Fibroblast of skin of back (primary cell): ENCODE measurements around the gene INSRR.

Experiments
- DNase-seq: peaks from one replicate; pipeline ENCODE4 v3.0.0-alpha.2; 2013

INSRR gene

DNA sequence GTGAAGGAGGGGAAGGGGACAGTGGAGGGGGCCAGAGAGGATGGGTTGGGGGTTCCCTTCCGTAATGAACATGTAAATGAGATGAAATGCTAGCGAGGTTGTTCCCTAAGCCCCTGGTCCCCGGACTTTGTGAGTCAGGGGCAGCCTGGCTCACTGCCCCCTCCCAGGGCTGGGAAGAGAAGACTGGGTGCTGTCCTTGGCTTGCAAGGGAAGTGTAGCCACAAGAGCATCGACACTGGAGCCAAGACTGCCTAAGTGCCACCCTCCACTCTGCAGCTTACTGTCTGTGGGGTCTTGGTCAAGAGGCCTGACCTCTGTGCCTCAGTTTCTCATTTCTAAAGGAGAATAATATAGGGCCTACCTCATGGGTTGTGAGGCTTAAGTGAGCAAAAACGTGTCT is 35.1 kb upstream of the INSRR start:
- DNase-seq: peak; percentile 25

DNA sequence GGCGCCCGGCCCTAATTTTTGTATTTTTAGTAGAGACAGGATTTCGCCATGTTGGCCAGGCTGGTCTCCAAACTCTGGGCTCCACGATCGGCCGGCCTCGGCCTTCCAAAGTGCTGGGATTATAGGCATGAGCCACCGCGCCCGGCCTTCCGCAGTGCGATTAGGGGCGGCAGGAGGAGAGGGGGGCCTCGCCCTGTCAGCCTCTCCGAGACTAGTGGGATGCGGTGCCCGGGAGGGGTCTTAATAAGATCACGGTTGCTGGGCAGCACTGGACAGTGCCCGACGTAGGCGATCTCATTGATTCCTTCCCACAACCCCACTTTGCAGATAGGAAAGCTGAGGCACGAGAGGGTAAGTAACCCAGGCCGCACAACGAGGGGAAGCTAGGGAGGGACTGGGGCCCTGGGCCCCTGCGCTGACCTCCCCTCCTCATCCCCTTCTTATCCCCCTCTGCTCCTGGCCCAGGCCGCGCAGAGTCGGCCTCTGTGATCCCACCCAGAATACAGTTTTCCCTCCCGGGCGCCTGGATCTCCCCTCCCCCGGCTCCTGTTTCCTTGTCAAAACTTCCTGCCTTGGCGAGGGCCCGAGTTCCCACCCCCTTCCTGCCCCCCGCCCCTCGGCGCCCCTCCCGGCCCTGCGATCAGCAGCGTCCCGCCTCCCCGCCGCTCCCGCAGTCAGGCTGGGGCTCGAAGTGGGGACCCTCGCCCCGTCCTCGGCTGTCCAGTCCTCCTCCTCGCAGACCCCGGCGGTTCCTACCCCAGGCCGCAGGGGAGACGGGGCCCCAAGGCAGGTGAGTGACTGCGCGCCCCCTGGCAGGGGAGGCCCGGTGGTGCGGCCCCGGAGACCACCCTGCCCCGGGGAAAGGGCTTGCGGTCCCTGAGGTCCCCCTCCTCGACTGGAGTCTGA is 34.4 kb upstream of the INSRR start, which contains the start of gene PEAR1:
Gene PEAR1, plus strand, starts transcription at position 671 of the 906 bp plus-strand sequence. CDS start 10,209 bp downstream, outside the sequence.
- peak; percentile 73 for DNase-seq

DNA sequence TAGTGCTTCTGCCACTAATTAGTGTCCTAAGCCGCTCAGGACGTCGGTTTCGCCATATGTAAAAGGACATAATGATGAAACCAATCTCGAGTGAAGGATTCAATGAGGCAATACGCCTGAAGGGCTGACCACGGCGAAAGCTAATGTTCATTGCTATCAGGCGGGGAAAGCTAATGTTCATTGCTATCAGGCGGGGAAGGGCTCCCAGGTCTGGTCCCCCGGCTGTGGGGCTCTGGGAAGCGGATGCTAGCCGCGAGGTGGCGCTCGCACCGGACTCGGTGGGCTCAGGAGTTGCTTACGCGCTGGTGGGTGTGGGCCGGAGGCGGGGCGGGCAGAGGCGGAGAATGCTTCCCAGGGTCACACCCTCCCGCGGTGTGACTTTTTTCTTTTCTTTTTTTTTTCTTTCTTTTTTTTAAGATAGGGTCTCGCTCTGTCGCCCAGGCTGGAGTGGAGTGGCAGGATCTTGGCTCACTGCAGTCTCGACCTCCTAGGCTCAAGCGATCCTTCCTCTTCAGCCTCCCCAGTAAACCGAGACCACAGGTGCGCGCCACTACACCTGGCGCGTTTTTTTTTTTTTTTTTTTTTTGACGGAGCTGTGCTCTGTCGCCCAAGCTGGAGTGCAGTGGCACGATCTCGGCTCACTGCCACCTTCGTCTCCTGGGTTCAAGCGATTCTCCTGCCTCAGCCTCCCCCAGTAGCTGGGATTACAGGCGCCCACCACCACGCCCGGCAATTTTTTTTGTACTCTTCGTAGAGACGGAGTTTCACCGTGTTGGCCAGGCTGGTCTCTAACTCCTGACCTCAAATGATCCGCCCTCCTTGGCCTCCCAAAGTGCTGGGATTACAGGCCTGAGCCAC is 33.5 kb upstream of the INSRR start:
- DNase-seq: peak; percentile 88

DNA sequence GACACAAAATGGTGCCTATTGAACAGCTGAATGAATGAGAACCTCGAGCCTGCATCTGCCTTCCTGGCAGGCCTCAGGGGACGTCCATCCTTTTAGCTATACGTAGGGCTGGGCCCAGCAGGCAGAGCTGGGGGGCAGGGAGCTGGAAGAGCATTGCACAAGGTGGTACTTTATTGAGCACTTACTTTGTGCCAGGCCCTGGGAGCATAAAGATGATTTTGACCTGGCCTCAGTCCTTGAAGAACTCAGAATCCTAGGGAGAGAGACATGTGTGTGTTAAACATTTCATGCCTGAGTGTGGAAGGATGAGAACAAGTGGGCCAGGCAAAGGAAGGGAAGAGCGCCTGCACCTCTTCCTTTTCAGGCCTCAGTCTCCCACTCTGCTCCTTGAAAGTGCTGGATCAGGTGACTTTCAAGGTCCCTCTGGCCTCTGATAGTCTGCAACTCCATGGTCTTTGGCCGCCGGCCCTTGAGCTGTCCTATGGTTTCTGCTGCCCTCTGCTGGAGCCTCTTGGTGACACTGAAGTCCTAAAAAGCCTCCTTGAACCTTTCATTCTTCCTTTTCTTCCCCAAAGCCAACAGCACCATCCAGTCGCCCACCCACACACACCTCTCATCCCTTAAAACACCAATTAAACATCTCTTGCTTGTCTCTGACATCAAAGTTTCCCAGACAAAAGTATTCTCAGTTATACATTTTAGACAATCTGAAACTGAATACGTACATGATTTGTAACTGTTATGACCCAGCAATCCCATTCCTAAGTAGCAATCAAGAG is 31.1 kb upstream of the INSRR start:
- DNase-seq: peak; percentile 71

DNA sequence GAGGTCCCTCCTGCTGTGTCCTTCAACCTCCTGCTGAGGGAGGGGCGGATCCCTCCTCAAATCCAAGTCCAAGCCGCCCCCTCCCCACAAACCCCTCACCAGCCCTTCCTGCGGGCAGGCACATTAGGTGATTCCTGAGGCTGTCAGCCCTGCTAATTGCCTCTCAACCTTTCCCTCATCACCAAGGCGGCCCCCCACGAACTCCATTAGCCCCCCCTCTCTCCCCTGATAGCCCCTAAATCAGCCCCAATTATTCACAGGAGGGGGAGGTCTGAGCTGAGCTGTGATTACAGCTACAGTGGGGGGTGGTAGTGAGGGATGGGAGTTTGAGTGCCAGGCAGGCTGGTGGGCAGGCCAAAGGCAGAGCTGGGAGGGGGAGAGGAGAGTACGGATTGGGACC is 28.8 kb upstream of the INSRR start:
- no peak for DNase-seq

DNA sequence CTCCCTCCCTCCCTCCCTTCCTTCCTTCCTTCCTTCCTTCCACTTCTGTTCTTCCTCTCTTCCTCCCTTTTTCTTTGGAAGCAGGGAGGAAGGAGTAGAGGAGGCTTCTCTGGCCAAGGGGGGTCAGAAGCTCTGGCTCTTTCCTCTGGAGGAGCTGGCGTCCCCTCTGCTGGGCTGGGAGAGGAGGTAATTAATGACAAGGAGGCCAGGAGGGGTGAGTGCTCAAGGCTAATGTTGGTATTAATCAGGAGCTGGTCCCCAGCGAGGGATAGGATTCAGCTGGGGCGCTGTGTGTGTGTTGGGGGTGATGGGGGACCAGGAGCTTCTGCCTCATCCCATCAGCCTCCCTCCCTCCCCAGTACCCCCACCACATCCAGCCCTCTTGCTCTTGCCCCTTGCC is 28.4 kb upstream of the INSRR start:
- DNase-seq: no peak

DNA sequence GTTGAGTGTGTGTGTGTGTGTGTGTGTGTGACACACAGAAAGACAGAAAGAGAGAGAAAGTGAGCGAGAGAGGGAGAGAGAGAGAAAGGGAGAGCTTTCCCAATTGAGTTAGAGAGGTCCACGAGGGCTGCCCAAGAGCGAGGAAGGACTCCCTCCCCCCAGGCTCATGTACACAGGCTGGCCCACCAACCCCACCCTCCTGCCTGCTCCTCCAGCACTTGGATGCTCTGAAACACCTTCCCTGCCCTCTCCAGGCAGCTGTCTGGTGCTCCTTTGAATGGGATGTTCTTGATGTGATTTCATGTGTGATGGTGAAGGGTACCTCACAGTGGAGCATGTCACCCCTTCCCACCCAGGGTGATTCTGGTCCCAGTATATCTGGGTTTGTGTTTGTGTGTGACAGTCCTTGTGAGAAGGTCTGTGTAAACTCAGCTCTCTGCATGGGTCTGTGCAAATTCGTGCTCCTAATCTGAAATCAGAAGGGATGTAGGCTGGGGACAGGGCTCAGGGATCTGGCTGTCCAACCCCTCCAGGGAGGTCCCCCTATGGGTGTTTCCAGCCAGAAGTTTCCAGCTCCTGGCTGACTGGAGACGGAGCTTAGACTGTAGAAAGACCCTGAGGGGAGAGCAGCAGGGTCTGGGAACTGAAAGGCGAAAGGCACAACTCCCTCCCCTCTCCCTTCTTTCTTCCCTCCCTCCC is 27.8 kb upstream of the INSRR start:
- DNase-seq: no peak

DNA sequence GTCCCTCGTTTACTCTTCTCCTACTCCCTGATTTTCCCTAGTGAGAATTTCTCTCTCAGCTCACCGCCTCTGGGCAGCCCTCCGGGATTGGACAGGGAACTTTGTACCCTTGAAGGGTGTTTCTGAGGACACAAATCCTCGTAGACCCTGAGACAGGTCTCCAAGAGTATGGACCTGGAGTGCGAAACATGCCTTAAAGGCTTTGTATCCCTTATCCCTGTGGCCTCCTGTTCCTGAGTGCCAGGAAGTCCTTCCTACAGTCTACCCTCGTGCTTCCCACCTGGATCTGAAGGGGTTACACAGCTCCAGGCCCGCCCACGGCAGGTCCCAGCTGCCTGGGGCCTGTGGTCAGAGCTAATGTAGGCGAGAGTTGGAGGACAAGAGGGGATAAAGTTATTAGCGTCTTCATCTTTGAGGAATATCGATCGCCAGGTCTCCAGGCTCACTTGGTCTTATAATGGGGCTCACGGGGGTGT is 27.0 kb upstream of the INSRR start:
- DNase-seq: no peak

DNA sequence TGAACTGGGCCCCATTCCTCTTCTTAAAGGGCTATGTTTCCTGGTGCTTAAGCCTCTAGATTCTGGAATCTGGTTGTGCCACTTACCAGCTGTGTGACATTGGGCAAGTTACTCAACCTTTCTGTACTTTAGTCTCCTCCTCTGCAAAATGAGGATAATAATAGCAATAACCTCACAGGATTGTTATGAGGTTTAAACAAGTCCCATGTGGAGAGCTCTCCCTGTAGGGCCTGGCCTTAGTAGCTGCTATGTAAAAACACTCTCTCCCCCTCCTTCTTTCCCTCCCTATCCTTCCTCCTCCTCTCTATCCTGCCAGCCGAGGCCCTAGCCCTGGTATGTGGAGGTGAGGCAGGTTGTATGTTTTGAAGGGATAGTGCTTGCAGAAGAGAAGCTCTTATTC is 26.4 kb upstream of the INSRR start:
- DNase-seq: no peak

DNA sequence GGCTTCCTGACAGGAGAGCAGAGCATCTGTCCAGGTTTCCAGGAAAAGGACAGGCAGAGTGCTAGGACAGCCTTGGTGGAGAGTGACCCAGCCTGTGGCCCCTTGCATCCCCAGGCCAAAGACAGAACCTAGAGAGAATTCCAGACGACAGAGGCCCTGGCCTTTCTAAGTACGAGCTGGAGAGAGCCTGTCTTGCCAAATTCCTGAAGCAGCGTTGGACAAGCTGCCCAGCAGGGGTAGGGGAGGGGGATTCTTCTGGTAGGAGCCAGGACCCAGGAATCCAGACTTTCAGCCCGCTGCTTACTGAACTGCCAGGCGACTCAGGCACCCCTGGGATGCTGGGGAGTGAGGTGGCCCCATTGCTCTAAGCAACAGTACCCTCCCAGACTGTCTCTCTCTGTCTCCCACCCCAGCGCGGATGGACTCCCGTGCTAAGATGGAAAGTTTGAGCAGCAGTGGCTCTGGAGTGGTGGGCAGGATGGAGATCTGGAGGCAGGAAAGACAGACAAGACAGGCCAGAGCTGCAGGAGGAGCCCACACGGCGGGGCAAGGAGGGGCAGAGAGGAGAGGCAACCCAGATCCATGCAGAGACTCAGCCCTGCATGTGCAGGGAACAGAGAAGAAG is 25.8 kb upstream of the INSRR start:
- DNase-seq: no peak

DNA sequence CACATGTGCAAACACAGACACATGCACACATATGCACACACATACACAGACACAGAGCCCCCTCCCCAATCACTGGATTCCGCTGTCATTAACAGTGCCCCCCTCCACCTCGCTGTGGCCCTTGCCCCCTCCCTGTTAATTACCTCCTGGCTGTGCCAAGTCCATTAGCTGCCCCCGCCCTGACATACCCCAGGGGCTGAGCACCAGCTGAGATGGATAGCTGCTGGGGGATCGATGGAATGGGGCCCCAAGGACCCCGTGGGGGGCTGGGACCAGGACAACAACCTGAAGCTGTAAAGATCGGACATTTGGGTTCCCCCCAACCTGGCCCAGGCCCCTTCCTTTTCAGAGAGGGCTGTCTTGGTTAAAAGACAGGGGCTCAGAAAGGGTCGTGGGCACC is 25.0 kb upstream of the INSRR start:
- no peak for DNase-seq

DNA sequence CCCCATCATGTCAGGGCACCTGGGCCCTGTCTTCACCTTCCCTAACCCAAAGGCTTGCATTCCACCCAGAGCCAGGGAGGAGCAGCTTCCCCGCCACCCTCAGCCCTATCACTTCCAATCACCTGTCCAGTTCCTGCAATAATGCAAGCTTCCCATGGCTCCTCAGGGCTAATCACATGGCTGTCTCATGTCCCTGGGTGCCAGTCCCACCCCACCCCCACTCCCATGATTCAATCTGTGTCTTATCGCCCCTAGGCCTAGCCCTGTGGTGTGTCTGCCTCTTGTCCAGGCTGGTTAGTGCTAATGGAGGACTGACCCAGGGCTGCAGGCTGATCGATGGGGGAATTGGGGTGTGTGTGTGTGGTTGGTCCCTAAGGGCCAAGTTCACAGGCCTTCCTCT is 23.6 kb upstream of the INSRR start:
- no peak for DNase-seq

DNA sequence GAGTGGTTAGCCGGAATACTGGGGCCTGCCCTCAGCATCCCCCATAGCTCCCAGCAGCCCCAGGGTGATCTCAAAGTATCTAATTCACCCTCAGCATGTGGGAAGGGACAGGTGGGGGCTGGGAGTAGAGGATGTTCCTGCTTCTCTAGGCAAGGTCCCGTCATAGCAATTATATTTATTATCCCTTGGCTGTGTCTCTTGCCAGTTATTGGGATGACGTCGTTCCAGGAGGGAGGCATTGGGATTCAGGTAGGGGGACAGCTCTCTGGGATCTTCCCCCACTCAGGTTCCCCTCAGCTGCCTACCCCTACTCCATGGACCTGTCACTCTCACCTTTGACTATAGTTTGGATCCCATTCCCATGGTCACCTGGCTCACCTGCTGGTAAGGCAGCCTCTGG is 22.7 kb upstream of the INSRR start:
- no peak for DNase-seq

DNA sequence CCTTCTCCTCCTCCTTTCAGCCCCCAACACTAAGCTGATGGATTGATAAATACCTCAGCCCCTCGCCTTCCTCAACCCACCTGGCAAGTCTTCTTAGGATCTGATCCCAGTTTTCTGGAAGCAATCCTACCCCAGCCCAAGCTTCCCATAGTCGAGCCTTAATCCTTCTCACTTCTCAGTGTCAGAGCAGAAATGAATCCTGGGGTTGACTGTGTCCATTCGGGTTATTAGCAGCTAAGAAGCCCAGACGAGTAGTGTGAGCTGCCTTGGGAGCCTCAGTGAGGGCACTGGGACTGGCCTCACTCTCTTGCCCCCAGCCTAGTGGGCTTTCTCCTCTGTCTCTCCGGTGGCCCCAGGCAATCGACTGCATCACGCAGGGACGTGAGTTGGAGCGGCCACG is 22.2 kb upstream of the INSRR start:
- DNase-seq: no peak

DNA sequence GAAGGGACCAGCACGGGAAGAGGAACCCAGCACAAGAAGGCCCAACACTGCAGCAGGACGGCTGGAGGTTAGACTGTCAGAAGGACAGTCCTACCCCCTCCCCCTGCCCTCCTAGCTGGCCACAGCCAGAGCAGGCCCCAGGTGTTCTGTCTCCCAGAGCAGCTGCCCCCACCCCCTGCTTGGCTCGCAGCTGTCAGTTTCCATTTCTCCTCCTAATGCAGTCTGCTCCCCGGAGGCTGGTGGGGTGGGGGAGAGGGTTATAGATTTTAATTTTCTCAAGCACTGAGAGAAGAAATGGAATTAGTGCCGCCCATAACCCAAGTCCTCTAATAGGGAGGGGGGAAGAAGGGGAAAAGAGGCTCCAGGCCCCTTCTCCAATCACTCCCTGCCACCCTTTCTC is 21.6 kb upstream of the INSRR start:
- DNase-seq: no peak

DNA sequence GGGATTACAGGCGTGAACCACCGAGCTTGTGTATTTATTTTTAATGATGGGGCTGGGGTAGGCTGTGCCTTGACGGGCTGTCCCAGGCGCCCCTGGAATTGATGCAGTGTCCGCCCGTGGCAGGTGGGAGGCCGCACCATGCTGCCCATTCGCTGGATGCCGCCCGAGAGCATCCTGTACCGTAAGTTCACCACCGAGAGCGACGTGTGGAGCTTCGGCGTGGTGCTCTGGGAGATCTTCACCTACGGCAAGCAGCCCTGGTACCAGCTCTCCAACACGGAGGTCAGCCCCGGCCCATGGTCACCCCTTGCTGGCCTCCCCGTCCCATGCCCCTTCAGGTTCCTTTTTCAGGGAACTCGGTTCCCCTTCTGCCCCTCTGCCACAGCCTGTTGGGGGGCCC is 21.0 kb upstream of the INSRR start:
- no peak for DNase-seq

DNA sequence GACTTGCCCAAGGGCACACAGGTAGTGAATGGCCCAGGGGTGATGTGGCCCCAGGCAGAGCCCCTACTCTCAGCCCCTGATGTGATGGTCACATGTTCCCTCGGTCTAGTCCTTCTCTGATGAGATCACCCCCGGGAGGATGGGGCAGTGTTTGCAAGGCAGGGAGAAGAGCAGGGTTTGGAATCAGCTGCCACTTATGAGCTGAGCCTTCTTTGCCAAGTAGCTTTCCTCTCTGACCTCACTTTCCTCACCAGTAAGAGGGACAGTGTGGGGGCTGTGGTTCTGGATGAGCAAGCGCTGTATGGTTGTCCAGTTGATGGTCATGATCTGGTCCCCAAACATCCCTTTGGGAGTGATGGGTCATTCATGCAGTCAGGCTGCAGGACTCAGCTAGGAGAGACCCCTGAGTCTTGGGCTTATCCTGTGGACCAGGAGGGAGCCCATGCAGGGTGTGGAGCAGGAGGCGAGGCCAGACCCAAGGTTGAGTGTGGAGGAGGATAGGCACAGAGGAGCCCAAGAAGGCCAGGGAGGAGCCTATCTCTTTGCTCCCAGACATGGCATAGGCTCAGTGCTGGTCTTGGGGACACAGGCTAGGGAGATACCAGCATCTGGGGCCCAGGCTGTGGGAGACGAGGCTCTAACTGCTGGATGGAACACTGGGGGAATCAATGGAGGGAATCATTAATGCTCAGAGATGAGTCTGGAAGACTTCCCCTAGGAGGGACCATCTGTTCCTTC is 18.7 kb upstream of the INSRR start:
- DNase-seq: no peak

DNA sequence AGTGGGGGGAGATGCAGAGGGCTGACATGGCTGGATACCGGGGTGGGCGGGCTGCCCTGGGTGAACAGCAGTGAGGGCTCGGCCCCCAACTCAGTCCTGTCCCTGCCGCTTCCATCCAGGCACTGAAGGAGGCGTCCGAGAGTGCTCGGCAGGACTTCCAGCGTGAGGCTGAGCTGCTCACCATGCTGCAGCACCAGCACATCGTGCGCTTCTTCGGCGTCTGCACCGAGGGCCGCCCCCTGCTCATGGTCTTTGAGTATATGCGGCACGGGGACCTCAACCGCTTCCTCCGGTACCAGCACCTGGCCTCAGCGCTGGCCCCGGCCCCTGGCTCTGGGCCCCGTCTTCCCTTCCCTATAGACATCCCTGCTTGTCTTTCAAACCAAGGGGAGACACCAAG is 17.4 kb upstream of the INSRR start:
- DNase-seq: no peak

DNA sequence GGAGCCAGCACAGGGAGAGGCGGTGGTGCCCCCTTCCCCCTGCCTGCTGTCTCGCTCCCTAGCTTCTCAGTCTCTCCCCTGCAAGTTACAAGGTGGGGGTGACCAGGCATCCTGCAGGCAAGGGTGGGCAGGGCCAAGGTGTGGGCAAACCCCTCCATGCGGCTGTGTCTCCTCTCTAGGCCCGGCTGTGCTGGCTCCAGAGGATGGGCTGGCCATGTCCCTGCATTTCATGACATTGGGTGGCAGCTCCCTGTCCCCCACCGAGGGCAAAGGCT is 16.4 kb upstream of the INSRR start:
- DNase-seq: no peak

DNA sequence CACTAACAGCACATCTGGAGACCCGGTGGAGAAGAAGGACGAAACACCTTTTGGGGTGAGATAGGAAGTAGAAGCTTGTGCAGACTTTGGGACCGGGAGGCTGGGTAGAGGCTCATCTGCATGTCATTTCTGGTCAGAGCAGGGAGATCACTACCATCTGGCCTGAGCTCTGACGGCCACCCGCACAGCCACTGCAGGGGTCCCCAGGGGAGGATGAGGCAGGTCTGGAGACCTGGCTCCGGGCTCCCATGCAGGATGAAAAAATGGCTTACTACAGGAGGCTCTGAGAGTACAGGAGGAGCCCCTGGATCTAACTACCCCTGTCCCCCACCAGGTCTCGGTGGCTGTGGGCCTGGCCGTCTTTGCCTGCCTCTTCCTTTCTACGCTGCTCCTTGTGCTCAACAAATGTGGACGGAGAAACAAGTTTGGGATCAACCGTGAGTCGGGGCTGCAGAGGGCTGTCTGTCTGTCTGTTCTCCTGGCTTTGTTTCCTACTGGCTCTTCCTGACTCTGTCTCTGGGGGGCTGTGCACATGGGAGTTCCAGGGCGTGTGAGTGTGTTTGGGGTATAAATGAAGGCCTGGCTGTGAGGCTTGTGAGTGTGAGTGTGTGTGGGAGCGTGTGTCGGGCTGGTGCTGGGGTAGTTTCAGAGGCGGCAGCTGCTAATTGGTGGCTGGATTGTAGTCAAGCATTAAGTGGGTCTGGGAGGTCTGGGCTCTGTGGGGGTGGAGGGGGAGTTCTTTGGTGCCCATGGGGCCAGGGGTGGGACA is 15.8 kb upstream of the INSRR start:
- no peak for DNase-seq
